Psoas muscle (tissue), 8 donors: Measurements from ENCODE around the gene NKX6-2. TPM values are rescaled to one million over a fixed set of nuclear protein-coding genes. Genes with fewer than 3 reads are reported as not detected.

ENCODE experiments used
- ATAC-seq, 4 donors: fragments of 200-7000 bp; cut with Tn5 transposase; one replicate each; pipeline ENCODE4 v1.9.1; 2020; ENCODE audit warnings: moderate library complexity in 3 of 4, mild to moderate bottlenecking in 2 of 4
- DNase-seq, 2 donors: peaks; one replicate each; pipeline ENCODE4 v3.0.0-alpha.2; 2020
- H3K27ac ChIP-seq: fragments of 200-600 bp; one replicate; pipeline ENCODE4 v1.8.0; 2022
- H3K27me3 ChIP-seq, 3 donors: fragments of 200-600 bp in 1 of 3; one replicate each; pipeline versions ENCODE4 v1.6.1 to v1.8.0; 2013 to 2022; ENCODE audit warnings: low read length in 2 of 3, mild to moderate bottlenecking in 2 of 3, moderate library complexity in 1 of 3; ENCODE audit not compliant: insufficient read depth in 3 of 3
- H3K36me3 ChIP-seq, 2 donors: fragments of 200-600 bp in 1 of 2; one replicate each; pipeline versions ENCODE4 v1.6.1 to v1.8.0; 2013 to 2022; ENCODE audit warnings: low read depth in 1 of 2, mild to moderate bottlenecking in 1 of 2, moderate library complexity in 1 of 2; ENCODE audit not compliant: insufficient read depth in 1 of 2
- H3K4me1 ChIP-seq: fragments of 200-600 bp; one replicate; pipeline ENCODE4 v1.8.0; 2022
- H3K4me3 ChIP-seq: fragments of 200-600 bp; one replicate; pipeline ENCODE4 v1.8.0; 2022; ENCODE audit warnings: mild to moderate bottlenecking
- H3K9me3 ChIP-seq: fragments of 200-600 bp; one replicate; pipeline ENCODE4 v1.8.0; 2022
- WGBS, 3 donors: extraction: QIAGEN DNeasy Blood & Tissue Kit; methylation state at CpG; one replicate each; pipeline versions ENCODE4 v1.1.6 to v1.1.7; 2013; 5-methylcytosine and 5-hydroxymethylcytosine counted together
- intact Hi-C, 2 donors: fragments of 100-400 bp; cut with DNase I; formaldehyde crosslinking; loops; one replicate each; pipeline versions ENCODE4 v1.11.0 to v1.14.2; 2022
- polyA plus RNA-seq, 3 donors: library from polyadenylated mRNA; stranded (reverse); fragments of 200-250 nt; gene quantifications; one replicate each; pipeline ENCODE4 v1.2.3, GENCODE V29; 2013
- total RNA-seq, 4 donors: library from RNA; stranded (reverse); fragmentation: NEBNext Ultra II Directional in 2 of 4; extraction: Animal tissue kit (Norgen Biotek cat#: 25700) in 2 of 4; gene quantifications; one replicate each; pipeline versions ENCODE4 v1.2.1 to v1.2.4, GENCODE V29; 2021 to 2023
- TF ChIP-seq, protein P1 (sequence below): fragments of 200-600 bp; IDR thresholded peaks from one replicate; pipeline ENCODE4 v1.8.0; 2022; ENCODE audit warnings: antibody characterized with exemption
- donor health status: healthy with polysubstance abuse.
- donor health status: DM: no; HTN: no; CAD: no; lungs with moderate emphysema.
- donor health status: Bipolar disorder and iron deficiency.
- donor health status: healthy.
- donor health status: DM: yes; HTN: yes; CAD: no.
- donor health status: DM: no; HTN: no; CAD: no.
- donor health status: DM: no; HTN: no; CAD: no.
- donor health status: DM: yes; HTN: yes; CAD: no.

NKX6-2 gene
- total and polyA plus RNA-seq, 7 donors = not detected

DNA sequence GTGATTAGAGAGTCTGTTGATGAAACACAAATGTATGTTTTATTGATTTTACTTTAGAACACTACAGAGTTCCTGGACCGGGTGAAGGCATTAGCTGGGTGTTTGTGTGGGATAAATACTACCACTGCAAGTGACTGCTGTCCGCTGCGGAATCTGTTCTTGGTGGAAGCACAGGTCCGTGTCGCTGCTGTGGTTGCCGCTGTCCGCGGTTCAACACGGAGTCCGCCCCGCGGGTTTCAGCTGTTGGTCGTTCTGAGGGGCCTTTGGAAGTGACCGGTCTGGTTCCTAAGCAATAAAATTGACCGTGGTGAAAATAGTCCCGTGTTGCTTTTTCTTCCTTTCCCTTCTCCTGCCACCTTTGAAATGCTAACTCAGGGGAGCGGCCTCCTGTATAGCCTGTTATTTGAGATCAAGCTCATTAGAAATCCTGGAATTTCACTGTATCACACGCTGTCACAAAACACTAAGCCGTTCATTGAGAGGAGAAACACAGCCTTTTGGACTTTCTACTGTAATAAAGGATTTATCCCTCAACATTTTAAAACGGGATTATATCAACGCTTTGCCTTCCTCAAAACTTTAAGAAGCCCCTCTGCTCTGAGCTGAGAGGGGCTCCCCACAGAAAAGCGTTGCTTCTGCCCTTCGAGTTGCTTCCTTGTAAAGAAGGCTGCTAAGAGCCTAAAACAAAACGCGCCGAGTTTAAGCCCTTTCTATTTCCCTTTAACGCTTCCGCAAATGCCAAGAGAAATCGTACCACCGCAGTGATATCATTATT is 2.6 kb downstream of the NKX6-2 start:
- intact Hi-C loops = loop anchor here in 1 of 2 donors (10.0 kb wide), 1 partner anchor 129 kb away; no protein-coding TSS in a partner anchor
- no peak for DNase-seq
- Histone ChIP-seq H3K27me3 (peaks cover 0 to 68% (median 33%) of the 10 kb centered on the region in 3 donors), H3K27ac (no peak overlapping the region), H3K4me1 (peaks cover 9% of the 10 kb centered on the region), H3K36me3 (peaks cover 0 to 46% of the 10 kb centered on the region in 2 donors), H3K4me3 (no peak overlapping the region), H3K9me3 (no peaks in the 10 kb centered on the region)
- 90 to 93% (median 91%) methylated on average over 30 of the region's 30 CpGs for WGBS, 3 donors
- no peak for ATAC-seq
- TF ChIP-seq, protein P1, sequence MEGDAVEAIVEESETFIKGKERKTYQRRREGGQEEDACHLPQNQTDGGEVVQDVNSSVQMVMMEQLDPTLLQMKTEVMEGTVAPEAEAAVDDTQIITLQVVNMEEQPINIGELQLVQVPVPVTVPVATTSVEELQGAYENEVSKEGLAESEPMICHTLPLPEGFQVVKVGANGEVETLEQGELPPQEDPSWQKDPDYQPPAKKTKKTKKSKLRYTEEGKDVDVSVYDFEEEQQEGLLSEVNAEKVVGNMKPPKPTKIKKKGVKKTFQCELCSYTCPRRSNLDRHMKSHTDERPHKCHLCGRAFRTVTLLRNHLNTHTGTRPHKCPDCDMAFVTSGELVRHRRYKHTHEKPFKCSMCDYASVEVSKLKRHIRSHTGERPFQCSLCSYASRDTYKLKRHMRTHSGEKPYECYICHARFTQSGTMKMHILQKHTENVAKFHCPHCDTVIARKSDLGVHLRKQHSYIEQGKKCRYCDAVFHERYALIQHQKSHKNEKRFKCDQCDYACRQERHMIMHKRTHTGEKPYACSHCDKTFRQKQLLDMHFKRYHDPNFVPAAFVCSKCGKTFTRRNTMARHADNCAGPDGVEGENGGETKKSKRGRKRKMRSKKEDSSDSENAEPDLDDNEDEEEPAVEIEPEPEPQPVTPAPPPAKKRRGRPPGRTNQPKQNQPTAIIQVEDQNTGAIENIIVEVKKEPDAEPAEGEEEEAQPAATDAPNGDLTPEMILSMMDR = no peak

DNA sequence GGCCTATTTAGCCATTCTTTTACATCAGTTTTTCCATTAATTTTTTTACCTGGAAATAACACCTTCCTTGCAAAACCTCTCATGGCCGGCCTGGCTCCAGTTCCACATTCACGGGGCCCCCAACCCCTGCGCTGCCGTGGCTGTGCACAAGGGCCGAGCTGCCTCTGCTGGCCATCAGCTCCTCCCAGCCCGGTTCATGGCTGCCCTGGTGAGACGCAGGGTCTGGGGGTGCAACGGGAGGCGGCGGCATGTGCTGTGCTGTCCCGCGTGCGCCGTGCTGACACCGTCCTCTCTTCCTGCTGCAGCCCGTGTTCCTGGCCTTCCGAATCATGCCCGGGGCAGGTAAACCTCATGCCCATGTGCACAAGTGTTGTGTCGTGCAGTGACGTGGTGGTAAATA is 4.4 kb downstream of the NKX6-2 start:
- TF ChIP-seq, protein P1 = no peak
- intact Hi-C loops = loop anchor here in 1 of 2 donors (10.0 kb wide), 1 partner anchor 127 kb away; no protein-coding TSS in a partner anchor
- Histone ChIP-seq H3K27ac (no peak overlapping the region), H3K4me3 (no peak overlapping the region), H3K4me1 (no peaks in the 10 kb centered on the region), H3K9me3 (no peaks in the 10 kb centered on the region), H3K36me3 (peaks cover 0 to 58% of the 10 kb centered on the region in 2 donors), H3K27me3 (peaks cover 0 to 50% (median 19%) of the 10 kb centered on the region in 3 donors)
- 97% methylated on average over 20 of the region's 20 CpGs for whole genome bisulfite sequencing, 3 donors
- ATAC-seq = no peak
- DNase-seq = no peak

DNA sequence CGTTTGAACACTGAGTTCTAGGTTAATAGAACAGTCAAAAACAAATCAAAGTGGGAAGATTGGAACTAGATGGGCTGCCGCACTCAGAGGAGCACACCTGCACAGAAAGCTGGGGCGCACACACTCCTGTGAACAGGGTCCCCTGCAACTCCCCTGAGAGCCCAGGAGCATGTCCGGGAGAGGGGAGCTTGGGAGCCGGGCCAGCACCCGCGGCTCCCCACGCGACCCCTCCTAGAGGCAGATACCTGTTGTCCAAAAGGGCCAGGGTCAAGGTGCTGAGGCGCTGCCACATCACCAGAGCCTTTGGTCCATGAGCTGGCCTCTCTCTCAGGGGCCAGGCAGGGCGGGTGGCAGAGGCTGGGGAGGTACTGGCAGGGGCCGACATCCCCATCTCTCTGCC is 5.6 kb downstream of the NKX6-2 start:
- H3K36me3 ChIP-seq = peaks cover 0 to 58% of the 10 kb centered on the region in 2 donors

DNA sequence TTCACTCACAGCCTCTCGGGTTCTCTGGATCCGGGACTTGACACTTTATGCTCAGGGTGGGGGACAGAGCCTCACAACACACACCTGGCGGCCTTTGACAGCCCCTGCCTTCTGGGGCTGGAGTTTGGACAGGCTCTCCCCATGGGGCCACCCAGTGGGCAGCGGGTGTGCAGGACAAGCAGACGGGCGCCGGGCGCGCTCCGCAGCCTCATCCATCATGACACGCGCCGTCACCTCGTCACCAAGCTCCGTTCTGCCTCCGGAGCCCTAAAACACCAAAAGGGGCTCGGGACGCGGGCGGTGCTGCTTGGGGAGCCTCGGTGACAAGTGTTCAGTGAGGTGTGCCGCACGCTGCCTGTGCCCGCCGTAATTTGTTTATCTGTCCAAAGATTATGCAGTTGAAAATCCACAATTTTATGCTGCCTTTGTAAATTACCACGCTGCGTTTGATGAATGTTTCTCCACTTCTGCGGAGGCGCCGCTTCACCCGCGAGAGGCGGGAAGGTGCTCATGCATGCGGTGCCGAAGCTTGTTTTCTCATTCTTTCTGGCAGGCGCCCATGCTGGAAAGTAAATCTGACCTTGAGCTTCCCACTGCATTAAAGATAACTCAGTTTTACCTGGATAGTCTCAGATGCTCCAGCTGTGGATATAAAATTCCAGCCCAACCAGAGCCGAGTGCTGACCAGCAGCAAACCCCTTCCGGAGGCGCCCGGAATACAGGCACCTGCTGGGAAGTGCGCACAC is 6.2 kb downstream of the NKX6-2 start:
- WGBS, 3 donors = 87 to 92% (median 92%) methylated on average over 41 of the region's 41 CpGs
- no peaks in the 10 kb centered on the region for H3K9me3 ChIP-seq
- no peaks in the 10 kb centered on the region for H3K4me1 ChIP-seq
- ATAC-seq (no peak), DNase-seq (no peak)
- intact Hi-C loops = loop anchor here in 1 of 2 donors (10.0 kb wide), 1 partner anchor 125 kb away; no protein-coding TSS in a partner anchor
- H3K27ac ChIP-seq = no peak overlapping the region
- TF ChIP-seq, protein P1 = no peak
- H3K36me3 ChIP-seq = peaks cover 0 to 58% of the 10 kb centered on the region in 2 donors
- no peak overlapping the region for H3K4me3 ChIP-seq
- H3K27me3 ChIP-seq = peaks cover 0 to 36% (median 7%) of the 10 kb centered on the region in 3 donors

More for the DNA sequence above, 5.6 kb downstream of the NKX6-2 start:
- Histone ChIP-seq H3K9me3 (no peaks in the 10 kb centered on the region), H3K27me3 (peaks cover 0 to 42% (median 12%) of the 10 kb centered on the region in 3 donors), H3K4me3 (no peak overlapping the region), H3K27ac (no peak overlapping the region), H3K4me1 (no peaks in the 10 kb centered on the region)
- no peak for ATAC-seq
- intact Hi-C loops = loop anchor here in 1 of 2 donors (10.0 kb wide), 1 partner anchor 126 kb away; no protein-coding TSS in a partner anchor
- TF ChIP-seq, protein P1 = no peak
- 90 to 96% (median 93%) methylated on average over 11 to 12 of the region's 12 CpGs for WGBS, 3 donors
- no peak for DNase-seq
